HG03045 (cell line): Measurements from ENCODE around the gene CLCN7.

ENCODE experiments used
- ATAC-seq: cut with Tn5 transposase; IDR thresholded peaks from one replicate; pipeline ENCODE4 v1.9.1; 2021; ENCODE audit warnings: mild to moderate bottlenecking, moderate library complexity; ENCODE audit not compliant: unreplicated experiment

CLCN7 gene

GRCh38 chr16:1474796-1475551 lies at the start of gene CLCN7:
TSS of gene CLCN7 (minus strand) at chr16:1475028. CDS start at chr16:1474974, 54 bp downstream.
- ATAC-seq = peak; percentile 87

GRCh38 chr16:1524366-1524765 lies 49.5 kb upstream of the CLCN7 start:
- no peak for ATAC-seq

- ATAC-seq = no peak
These were observed 48.9 kb upstream of the CLCN7 start for GRCh38 chr16:1523581-1524245.

GRCh38 chr16:1520461-1520860 lies 45.6 kb upstream of the CLCN7 start:
- no peak for ATAC-seq

GRCh38 chr16:1519831-1520230 lies 45.0 kb upstream of the CLCN7 start:
- ATAC-seq = no peak

- no peak for ATAC-seq
These were observed 43.9 kb upstream of the CLCN7 start for GRCh38 chr16:1518626-1519135.

- ATAC-seq = no peak
These were observed 39.7 kb upstream of the CLCN7 start for GRCh38 chr16:1514507-1514906.

GRCh38 chr16:1512774-1513173 lies 37.9 kb upstream of the CLCN7 start:
- no peak for ATAC-seq

GRCh38 chr16:1511662-1512569 lies 37.1 kb upstream of the CLCN7 start:
- no peak for ATAC-seq

GRCh38 chr16:1510941-1511351 lies 36.1 kb upstream of the CLCN7 start:
- no peak for ATAC-seq

GRCh38 chr16:1510272-1510671 lies 35.4 kb upstream of the CLCN7 start:
- ATAC-seq = no peak

- ATAC-seq = no peak
These were observed 34.7 kb upstream of the CLCN7 start for GRCh38 chr16:1509307-1510221.

- no peak for ATAC-seq
These were observed 33.8 kb upstream of the CLCN7 start for GRCh38 chr16:1508494-1509187.

GRCh38 chr16:1506494-1507213 lies 31.8 kb upstream of the CLCN7 start:
- ATAC-seq = no peak

GRCh38 chr16:1505912-1506311 lies 31.1 kb upstream of the CLCN7 start:
- no peak for ATAC-seq

- no peak for ATAC-seq
These were observed 30.4 kb upstream of the CLCN7 start for GRCh38 chr16:1505073-1505844.

GRCh38 chr16:1503110-1503955 lies 28.5 kb upstream of the CLCN7 start:
- no peak for ATAC-seq
